Fibroblast of the aortic adventitia (primary cell): ENCODE data around the gene DGKZ. TPM values are rescaled to one million over a fixed set of nuclear protein-coding genes. Genes with fewer than 3 reads are reported as not detected.
A peak's percentile ranks its signal among the peaks of the same experiment; 100 is the strongest.

Experiments
- DNase-seq: peaks from one replicate; pipeline ENCODE4 v3.0.0-alpha.2; 2010; ENCODE audit warnings: low read depth
- H3K4me3 ChIP-seq: 2 replicates; pipeline ENCODE4 v1.5.1; 2011; ENCODE audit warnings: low read depth, mild to moderate bottlenecking, control low read depth, low read length, moderate library complexity
- CTCF ChIP-seq: IDR thresholded peaks from 2 replicates; pipeline ENCODE4 v1.5.1; 2011; ENCODE audit warnings: mild to moderate bottlenecking, low read length, control low read depth, inconsistent platforms; ENCODE audit not compliant: insufficient read depth
- total RNA-seq: library from RNA; depleted of rRNA; stranded (reverse); fragments of >200 nt; gene quantifications from 2 replicates; pipeline ENCODE4 v1.2.3, GENCODE V29; 2012; ENCODE audit warnings: low replicate concordance

Gene DGKZ
- total RNA-seq, 1 donor, result 37.7 TPM

GRCh38 chr11:46345881-46346484 lies 1.3 kb upstream of the DGKZ start:
- no peak for TF ChIP-seq CTCF
- no peak overlapping the region for H3K4me3 ChIP-seq
- DNase-seq, result no peak

- DNase-seq, result no peak
- H3K4me3 ChIP-seq, result peak overlapping the region; percentile 86
- no peak for TF ChIP-seq CTCF
These were observed 511 bp downstream of the DGKZ start for GRCh38 chr11:46347637-46348311.

- DNase-seq, result no peak
- H3K4me3 ChIP-seq, result peak overlapping the region; percentile 86
- TF ChIP-seq CTCF, result no peak
These were observed 1.5 kb downstream of the DGKZ start for GRCh38 chr11:46348566-46349401.

GRCh38 chr11:46350695-46351094 lies 3.4 kb downstream of the DGKZ start:
- no peak for TF ChIP-seq CTCF
- DNase-seq, result no peak
- H3K4me3 ChIP-seq, result no peak overlapping the region

GRCh38 chr11:46351148-46351547 lies 3.9 kb downstream of the DGKZ start:
- no peak overlapping the region for H3K4me3 ChIP-seq
- no peak for DNase-seq

GRCh38 chr11:46351606-46352005 lies 4.3 kb downstream of the DGKZ start:
- H3K4me3 ChIP-seq, result no peak overlapping the region
- no peak for TF ChIP-seq CTCF
- no peak for DNase-seq

More at GRCh38 chr11:46351148-46351547, 3.9 kb downstream of the DGKZ start:
- TF ChIP-seq CTCF, result no peak
